HG02973 (cell line): Measurements from ENCODE around the gene ACRBP.

ENCODE experiments used
- ATAC-seq: cut with Tn5 transposase; IDR thresholded peaks from one replicate; pipeline ENCODE4 v1.9.1; 2021; ENCODE audit warnings: moderate library complexity; ENCODE audit not compliant: unreplicated experiment

ACRBP gene

DNA sequence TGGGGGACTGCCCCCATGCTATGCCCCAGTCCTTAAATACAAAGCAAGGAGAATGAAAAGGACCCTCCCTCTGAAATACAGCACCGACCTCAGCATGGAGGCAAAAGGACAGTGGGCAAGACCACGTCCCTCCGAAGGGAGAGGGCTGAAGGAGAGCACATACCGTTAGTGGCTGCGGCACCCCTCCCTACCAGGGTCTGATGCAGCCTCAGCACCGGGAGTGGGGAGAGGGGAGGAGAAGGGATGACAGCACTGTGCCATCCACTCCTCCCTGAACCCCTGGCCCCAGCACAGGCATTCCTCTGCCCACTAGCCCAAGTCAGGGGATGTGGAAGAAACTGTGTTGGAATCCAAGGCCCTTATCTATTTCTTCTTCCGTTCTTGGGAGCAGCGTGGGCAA, 3.6 kb upstream of the ACRBP start:
- no peak for ATAC-seq

DNA sequence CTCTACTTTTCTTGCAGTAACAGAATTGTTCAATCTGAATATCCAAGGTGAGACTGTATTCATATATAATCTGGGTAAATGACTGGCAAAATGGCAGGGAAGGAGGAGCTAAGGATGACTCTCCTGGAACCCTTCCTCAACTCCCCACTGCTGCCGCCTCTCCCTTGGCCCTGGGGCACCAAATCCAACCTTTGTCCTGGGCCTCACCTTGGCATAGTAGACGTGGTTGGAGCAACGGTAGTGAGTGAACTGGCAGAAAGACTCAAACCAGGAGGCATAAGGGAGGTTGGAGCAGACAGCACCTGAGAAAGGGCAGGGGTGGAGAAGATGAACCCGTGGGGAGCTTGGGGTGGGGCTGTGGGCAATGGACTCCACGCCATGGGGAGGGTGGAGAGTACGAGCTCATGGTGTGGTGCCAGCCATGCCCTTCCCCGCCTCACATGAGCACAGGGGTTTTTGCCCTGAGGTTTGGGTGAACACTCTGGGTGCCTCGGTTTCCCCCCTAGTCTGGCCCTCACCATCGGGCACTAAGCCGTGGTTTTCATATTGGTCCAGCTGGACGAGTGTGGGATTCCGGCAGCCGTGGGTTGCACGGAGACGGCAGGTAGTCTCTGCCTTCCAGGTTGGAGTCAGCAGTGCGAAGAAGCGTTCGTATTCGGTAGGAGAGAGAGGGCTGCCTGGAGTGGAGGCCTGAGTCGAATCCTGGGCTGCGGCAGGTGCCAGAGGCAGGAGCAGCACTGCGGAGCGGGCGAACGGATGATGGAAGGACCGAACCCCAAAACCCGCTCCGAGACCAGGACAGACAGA, 753 bp downstream of the ACRBP start:
- ATAC-seq: no peak

DNA sequence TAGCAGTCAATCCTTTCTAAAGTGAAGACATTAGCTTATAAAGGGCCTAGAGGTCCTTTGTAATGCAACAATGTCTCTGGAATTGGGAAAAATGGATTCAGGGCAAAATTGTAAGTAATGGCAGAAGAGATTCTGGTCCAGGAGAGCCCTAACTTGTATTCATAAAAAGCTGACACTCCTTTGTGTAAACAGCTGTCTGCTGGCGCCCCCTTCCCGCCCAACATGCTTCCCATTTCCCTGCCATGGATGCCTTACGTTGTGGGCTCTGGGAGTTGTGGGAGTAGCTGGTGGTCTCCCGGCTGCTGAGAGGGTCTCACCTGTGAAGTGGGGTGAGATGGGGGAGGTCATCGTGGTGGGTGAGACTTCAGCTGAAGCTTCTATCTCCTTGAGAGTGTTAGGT, 2.3 kb downstream of the ACRBP start:
- ATAC-seq: no peak

DNA sequence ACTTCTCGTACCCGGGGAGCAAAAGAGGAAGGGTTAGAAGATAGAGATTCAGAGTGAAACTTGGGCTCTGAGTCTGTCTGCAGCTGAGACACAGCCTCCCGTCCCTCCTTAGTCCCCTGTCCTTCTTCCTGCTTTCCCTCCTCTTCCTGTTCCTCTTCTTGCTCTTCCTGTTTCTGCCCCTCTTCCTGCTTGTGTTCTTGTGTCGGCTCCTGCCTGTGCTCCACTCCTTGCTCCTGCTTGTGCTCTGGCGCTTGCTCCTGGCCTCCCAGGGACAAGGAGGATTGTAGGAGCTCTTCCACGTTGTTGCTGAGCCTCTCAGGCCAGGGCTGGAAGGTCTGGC, 3.0 kb downstream of the ACRBP start:
- no peak for ATAC-seq

DNA sequence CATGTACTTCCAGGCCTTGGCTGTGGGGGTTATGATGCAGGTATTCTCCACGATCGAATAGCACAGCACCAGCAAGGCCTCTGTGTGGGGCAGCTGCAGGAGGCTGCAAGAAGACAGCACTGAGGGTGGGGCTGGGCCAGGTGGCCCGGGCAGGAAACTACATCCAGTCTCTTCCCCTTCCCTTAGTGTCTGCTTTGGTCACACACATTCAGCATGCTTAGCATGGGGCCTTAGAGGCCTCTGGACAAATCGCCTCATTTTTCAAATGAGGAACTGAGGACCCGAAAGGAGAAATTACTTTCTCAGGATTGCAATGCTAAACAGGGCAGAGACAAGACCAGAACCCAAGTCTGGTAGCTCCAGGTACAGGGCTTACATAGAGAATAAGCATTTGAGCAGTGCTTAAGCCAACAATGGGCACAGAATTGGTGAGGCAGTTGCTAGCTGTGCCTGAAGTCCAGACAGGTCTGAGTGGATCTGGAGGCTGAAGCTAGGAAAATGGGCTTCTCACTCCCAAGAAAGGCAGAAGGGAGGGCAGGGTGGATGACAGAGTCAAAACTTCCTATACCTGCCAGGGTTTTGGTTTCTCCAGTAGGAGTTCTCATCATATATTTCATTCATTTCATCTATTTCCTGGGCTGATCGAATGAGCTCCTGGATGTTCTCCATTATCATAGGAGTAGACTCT, 3.5 kb downstream of the ACRBP start:
- no peak for ATAC-seq

DNA sequence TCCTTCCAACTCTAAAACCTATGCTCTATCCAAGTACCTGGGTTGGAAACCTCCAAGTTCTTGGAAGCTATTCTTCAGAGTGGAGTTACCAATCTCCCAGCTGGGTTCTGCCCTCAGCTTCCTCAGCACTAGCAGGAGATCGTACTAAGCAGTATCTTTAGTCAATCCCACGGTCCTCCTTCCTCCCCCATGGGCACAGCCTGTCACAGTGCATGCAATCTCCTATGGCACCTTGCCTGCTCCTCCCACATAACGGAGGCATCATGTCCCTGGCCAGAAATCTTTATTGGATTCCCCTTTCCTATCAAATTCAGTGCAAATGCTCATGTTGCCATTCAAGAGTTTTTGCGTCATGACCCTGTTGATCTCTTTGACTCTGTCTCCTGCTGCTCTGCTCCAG, 6.1 kb downstream of the ACRBP start:
- ATAC-seq: no peak

DNA sequence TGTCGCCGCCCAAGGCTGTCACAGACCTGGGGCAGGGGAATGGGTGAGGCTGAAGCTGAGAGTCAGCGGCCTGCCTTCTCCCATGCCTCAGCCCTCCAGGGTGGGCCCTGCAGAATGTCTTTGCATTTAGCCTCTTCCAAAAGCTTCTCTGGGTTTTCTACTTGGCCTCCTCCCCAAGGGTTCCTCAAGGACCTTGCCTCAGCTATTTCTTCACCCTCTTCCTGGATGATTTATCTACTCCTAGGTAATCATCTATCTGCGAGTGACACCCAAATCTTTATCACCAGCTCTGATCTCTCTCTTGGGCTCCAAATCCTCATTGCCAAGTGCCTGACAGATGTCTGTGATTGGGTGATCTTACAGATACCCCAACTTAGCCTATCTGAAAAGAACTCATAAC, 6.7 kb downstream of the ACRBP start:
- no peak for ATAC-seq

DNA sequence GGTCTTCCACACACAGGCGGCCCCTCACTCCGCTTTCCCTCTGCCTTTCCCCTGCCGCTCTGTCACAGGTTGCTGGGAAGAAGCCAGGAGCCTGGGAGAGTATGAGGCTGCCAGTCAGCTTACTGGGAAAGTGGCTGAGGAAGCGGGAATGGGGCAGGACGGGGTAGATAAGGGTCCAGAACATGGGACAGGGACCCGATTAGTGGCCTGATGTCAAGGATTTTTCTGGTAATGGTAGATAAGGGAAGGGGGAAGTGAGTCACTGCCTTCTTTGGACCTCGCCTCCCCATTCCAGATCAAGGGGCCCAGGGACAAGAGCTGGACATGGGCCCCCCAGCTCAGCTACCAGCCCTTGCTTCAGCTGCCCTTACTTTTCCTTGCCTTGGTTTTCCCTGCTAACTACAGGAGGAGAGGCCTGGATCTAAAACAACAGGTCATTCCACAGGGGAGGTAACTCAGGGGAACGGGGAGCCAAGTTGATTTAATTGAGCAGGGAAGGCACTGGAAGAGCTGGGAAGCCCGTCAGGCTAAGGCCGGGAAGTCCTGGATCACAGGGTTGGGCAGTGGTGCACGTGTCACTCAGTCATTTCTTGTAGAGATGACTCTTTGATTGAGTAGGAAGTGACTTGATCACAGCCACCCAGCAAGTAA, 8.0 kb downstream of the ACRBP start:
- ATAC-seq: no peak

DNA sequence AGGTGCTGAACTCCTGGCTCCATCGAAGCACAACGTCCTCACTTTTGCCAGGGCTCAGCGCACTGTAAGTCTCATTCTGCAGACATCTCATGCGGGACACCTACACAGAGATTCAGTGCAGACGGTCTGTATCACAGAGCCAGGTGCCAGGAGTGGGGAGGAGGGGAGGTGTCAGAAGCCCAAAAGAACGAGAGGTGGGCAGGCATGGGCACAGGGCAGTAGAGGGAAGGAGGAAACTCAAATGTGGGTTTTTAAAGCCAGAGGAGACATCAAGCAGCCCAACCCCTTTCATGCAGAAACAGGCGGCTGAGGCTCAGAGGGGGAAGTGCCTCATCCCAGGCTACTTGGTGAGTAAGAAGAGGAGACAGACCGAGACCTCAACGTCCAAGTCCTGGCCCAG, 8.9 kb downstream of the ACRBP start:
- no peak for ATAC-seq

DNA sequence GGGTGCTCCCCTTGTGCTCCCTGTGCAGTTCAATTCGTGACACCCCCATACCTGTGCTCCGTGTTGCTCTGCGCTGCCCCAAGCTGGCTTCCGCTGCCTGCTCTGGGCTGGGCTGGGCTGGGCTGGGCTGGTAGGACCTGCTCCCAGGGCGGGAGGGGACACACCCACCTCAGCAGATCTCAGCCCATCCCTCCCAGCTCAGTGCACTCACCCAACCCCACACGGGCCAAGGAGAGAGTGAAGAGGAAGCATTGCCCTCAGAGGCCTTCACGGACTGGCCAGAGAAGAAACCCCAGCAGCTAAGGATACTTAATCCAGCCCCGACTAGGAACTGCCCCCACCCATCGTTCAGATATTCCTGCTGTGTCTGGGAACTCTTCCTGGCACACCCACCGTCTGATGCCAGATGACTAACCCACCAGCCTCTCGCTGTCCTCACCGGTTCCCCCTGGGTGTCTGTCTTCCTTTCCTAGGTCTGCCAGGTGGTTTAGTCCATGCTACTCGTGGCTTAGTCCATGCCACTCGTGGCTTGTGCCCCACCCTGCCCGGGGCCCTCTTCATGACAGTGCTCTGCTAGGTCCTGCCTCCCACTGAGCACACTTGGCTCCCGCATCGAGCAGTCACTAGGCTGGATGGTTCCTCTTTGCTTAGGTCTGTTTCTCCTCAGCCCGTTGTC, 11.2 kb downstream of the ACRBP start, which contains the start of gene LPAR5:
Gene LPAR5 (minus strand): TSS at position 104 of the 676 bp plus-strand sequence. CDS start 14,711 bp downstream, outside the sequence.
- no peak for ATAC-seq

DNA sequence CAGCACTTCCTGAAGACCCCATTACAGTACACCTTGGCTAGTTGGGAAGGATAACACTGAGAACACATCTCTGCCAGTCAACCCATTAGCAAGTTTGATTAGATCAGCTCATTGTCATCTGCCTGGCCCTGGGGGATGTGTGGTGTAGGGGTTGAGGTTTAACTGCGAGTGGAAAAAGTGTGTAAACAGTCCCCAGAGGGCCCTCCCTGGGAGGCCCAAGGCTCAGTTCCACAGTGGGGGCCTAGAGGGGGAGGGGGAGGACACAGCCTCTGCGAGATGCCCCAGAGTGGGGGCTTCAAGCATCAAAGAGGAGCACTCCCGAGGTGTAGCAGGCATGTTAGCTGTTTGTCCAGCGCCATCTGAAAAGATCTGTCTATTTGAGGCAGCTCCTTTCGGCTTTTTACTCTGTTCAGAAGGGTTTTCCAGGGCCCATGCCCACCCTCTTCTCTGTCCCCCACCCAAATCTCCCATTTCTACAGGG, 11.8 kb downstream of the ACRBP start:
- no peak for ATAC-seq

DNA sequence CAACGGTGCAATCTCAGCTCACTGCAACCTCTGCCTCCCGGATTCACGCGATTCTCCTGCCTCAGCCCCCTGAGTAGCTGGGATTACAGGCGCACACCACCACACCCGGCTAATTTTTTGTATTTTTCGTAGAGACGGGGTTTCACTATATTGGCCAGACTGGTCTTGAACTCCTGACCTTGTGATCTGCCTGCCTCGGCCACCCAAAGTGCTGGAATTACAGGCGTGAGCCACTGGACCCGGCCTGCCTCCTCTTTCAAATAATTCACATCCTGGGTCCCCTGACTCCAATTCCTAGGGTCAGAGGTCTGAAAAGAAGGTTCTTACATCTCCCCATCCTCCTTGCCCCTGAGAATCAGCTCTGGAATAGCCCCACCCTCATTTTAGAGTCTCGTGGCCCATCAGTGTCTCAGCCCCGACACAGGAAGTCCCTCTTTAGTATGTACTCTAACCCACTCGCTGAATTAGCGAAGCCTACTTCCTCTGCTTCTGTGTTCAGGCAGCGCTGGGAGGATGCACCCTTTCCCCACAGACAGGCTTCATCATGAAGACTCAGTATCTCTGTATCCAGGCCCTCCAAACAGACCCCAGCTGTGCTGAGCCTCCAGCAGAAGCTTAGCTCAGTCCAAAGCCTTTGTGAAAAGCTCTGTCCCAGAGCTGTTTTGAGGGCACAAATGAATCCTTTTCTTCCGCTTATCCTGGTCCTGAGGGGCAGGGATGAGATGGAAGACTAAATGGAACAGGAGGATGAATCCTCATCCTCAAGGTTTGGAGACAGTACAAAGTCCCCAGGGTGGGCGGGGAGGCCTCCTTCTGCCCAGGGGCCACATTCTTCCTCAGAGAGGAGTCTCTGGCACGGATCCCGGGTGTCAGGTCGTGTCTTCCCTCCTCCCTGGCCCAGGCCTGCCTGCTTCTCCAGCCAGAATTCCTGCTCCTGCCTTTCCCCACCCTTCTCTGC, 14.9 kb downstream of the ACRBP start:
- no peak for ATAC-seq

DNA sequence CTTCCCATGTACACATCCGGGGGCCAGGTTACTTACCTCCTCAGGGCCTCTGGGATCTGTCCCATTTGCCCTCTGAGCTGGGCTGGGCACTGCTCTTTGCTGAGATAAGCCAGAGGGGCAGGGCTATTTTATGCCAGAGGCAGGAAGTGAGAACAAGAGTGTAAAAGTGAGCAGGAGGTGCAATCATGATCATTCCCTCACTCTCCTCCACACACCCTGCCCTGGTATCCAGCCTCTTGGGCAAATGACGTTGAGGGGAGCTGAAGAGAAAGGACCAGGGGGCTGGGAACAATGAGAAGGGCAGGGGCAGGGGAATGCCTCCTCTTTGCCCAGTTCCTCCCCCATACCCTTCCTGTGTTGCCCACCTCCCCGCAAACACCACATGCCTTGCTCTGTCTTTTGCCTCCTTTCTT, 15.7 kb downstream of the ACRBP start:
- ATAC-seq: no peak

DNA sequence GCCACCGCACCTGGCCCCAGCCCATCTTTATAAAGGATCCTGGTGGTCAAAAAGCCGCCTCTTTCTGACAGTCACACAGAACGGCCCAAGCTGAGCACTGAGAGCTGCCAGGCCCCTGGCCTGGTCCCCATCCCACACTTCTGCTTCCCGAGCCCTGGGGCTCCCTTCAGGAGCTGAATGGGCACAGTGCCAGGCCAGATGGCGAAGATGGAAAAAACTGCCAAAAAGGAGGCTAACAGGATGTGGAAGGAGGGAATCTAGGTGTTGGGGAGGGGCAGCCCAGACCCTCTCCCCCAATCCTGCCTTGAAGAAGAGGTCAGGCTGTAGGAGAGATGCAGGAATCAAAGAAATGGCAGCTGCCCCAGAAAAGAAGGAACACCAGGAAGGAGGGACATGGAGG, 16.5 kb downstream of the ACRBP start:
- ATAC-seq: no peak

DNA sequence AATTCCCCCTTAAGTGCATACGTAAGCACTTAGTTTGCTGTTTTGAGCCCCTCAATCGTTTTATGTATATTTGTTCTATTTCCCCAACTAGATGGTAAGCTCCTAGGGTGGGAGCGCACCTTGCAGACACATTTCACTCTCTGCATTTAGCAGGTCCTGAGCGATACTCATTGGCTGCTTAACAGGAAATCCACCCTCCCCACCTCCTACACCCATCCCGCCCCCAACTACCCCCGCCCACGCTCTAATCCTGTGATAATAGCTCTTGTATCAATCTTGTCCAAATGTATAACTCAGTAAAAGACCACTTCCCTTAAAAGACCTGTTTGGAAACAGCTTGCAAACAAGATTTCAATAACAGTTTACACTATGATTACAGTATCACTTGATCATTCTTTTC, 19.6 kb downstream of the ACRBP start:
- no peak for ATAC-seq

DNA sequence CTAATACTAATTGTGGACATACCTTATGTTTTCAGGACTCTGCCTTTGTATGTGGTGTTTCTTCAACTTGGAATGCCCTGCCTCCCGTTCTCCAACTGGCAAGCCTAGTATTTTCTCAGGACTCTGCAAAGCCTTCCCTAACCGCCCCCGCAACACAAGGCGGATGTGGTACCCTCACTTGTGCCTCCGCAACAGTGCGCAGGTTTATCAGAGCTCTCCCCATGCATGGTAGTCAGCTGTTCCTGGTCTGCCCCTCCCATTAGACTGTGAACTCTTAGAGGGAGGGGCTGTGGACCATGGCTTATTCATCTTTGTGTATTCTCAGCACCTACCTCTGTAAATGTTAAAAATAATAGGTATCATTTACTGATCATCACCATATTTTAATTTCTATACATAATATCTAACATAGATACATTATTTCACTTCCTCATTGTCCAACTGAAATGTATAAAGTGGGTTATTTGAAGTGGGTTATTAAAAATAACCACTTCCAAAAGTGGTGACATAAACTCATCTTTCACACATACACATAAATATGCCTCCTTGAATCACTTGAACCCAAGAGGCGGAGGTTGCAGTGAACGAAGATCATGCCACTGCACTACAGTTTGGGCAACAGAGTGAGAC, 20.5 kb downstream of the ACRBP start:
- no peak for ATAC-seq

DNA sequence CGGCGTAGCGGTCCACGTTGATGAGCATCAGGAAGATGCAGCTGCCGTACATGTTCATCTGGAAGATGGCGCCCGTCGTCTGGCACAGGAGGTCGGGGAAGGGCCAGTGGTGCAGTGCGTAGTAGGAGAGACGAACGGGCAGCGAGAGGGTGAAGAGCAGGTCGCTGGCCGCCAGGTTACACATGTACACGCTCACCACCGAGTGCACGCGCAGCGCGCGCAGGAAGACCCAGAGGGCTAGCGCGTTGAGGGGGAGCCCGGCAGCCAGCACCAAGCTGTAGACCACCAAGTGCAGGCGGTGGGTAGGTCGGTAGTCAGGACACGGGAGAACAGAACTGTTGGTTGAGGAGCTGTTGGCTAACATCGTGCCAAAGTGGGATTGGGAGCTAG, 26.4 kb downstream of the ACRBP start:
- ATAC-seq: no peak

DNA sequence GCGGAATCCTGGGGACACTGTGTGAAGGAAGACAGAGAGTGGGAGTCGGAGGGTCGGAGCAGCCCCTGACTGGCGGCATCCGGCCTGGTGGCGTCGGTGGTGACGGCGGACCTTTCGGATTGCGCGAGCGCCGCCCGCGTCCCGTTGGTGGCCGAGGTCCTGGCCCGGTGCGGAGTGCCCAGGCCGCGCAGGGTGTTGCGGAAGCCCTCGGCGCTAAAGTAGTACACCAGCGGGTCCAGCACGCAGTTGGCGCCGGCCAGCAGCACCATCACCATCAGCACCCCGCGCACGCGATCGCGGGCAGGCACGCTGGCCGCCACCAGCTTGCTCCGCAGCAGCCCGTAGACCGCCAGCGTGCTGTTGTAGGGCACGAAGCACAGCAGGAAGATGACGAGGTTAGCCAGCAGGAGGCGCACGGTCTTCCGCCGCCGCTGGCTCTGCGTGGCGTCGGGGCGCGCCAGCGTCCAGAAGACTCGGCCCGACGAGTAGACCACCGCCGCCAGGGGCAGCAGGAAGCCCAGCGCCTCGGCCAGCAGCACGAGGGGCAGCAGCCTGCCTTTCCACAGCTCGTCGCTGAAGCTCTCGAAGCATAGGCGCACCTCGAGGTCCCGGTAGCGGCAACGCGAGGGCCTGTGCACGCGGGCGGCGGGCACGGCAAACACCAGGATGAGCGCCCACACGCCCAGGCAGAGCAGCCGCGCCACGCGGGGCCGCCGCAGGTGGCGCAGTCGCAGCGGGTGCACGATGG, 26.9 kb downstream of the ACRBP start:
- no peak for ATAC-seq
